Fibroblast of skin of left biceps (primary cell): ENCODE results near the gene UBE2D2.
"Not testable (repeated sequence)": the region's sequence is repeated elsewhere in the genome, so short reads cannot be mapped to it uniquely, and the experiment has no call there.

Source experiments
- DNase-seq, 2 experiments: peaks; one replicate each; pipeline ENCODE4 v3.0.0-alpha.2; 2013; ENCODE audit warnings: low read depth in 2 of 2

The UBE2D2 gene

GRCh38 chr5:139549162-139549894 lies 11.8 kb upstream of the UBE2D2 start:
- no peak for DNase-seq

- not testable (repeated sequence) for DNase-seq
Measured at GRCh38 chr5:139550051-139550872, 10.9 kb upstream of the UBE2D2 start.

DNA sequence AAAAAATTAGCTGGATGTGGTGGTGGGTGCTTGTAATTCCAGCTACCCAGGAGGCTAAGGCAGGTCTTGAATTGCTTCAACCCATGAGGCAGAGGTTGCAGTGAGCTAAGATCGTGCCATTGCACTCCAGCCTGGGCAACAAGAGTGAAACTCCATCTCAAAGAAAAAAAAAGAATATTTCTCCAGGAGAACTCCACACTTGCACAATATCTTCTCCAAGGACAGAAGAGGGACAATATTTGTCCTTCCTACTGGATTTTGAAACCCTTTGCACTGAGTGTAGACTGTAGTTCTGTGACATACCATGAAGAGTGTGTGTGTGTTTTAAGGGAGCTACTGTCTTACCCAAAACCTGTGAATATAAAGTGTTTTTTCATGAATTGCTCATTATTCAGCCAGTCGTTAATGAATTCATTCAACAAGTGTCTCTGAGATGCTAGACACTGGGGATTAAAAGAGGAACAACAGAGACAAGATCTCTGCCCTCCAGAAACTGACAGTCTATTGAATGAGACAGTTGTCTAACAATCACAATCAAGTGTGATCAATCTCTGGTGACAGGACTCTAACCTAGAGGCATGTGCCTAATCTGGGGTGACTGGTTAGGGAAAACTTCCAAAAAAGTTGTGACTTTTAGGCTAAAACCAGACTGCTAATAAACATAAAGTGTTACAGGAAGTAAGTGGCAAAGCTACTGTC lies 9.8 kb upstream of the UBE2D2 start:
- no peak for DNase-seq

- DNase-seq, result no peak
Measured at GRCh38 chr5:139552893-139553575, 8.1 kb upstream of the UBE2D2 start.

DNA sequence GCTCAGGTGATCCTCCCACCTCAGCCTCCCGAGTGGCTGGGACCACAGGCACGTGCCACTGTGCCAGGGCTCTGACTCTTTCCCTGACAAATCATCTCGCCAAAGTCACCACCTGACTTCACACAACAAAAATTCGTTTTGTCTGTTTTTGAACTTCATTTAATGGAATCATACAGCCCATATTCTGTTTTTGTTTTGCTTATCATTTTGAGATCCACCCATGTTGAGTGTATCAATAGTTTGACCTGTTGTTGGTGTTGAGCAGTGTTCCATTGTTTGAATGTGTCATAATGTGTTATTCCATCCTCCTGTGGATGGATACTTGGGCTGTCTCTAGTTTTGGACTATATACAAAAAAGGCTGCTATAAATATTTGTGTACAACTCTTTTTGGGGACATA lies 6.9 kb upstream of the UBE2D2 start:
- no peak for DNase-seq

DNA sequence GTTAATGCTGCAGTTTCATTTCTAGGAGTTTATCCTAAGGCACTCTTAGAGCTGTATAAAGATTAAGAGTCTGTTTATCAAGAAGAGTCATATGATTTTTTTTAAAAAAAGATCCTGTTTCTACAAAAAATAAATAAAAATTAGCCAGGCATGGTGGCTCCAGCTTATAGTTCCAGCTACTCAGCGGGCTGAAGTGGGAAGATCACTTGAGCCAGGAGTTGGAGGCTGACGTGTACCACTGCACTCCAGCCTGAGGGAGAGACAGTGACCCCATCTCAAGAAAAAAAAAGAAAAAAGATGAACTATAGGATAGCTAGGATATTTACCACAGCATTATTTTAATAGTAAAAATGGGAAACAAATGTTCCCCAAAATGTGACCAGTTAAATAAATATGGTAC lies 3.3 kb upstream of the UBE2D2 start:
- no peak for DNase-seq

GRCh38 chr5:139561655-139562451 lies 714 bp downstream of the UBE2D2 start:
- no peak for DNase-seq

- DNase-seq, result no peak
Measured at GRCh38 chr5:139562847-139563246, 1.7 kb downstream of the UBE2D2 start.

GRCh38 chr5:139565411-139566305 lies 4.5 kb downstream of the UBE2D2 start:
- DNase-seq, result no peak

GRCh38 chr5:139566611-139567010 lies 5.5 kb downstream of the UBE2D2 start:
- DNase-seq, result no peak

DNA sequence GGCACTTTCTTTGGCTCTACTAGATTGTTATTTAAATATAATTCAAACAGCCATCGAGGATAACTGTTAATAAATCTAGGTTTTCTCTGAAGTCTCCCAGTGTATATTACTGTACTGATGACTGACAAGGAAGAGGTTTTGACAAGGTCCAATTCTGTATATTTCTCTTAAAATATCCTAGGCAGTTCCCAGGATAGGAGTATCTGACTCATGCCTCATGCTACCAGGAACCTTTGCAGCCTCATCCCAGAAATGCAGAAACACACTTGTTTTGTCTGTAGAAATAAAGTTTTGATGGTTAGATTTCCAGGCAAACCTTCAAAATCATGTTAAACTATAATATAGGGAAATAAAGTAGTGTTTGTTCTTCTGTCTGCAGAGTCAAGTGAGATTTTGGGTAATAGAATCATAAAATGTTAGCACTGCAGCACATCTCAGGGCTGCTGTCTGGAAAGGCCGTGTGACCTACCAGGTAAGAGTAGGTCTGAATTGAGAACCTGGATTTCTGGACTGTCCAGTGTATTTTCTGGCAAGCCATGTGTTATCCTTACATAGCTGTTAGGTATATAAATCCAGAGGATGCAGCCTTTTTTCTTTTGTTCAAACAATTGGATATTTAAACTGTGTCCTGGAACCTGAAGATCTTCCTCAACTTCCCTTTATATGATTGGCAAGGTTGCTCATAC lies 8.3 kb downstream of the UBE2D2 start:
- no peak for DNase-seq

DNA sequence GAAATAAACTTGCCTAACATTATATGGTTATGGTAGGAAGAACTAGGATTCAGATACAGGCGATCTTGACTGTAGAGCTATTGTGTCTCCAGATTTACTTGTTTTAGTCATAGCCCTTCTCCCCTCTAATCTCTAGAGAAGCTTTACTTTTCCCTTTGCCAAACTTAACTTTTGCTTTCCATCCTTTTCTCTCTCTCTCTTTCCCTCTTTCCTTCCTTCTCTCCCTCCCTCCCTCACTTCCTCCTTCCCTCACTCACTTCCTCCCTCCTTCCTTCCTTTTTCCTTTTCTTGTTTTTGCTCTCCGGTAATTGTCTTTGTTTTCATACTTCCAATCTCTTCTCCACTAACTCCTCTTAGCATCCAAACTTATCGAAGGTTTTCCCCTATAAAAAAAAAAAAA lies 10.4 kb downstream of the UBE2D2 start:
- no peak for DNase-seq

DNA sequence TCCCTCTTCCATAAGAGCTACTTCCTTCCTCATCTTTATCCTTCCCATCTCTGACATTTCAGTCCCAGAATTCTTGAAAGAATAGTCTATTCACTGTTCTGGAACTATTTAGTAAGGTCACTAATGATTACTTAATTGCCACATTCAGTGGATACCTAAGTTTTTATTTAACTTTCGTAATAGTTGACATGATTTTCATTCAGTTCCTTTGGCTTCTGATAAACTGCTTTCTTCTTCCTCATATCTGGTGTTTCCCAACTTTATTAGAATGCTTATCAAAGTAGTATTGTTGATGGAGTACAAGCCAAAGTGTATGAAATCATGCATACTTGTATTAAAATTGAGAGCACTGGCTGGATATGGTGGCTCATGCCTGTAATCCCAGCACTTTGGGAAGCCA lies 10.8 kb downstream of the UBE2D2 start:
- no peak for DNase-seq

GRCh38 chr5:139574641-139575312 lies 13.6 kb downstream of the UBE2D2 start:
- no peak for DNase-seq

GRCh38 chr5:139575313-139575646 lies 14.1 kb downstream of the UBE2D2 start:
- DNase-seq, result no peak

DNA sequence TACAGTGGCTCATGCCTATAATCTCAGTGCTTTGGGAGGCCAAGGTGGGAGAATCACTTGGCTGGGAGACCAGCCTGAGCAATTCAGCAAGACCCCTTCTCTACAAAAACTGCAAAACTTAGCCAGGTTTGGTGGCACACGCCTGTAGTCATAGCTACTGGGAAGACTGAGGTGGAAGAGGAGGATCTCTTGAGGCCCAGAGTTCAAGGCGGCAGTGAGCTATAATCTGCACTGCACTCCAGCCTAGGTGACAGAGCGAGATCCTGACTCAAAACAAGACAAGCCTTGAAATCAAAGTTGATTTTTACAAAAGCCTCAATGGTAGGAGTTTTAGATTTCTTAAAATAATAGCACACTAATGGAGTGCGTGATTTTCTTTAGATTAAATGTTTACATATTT lies 14.6 kb downstream of the UBE2D2 start:
- no peak for DNase-seq

- DNase-seq, result no peak
Measured at GRCh38 chr5:139577689-139578290, 16.7 kb downstream of the UBE2D2 start.

GRCh38 chr5:139578325-139578724 lies 17.2 kb downstream of the UBE2D2 start:
- no peak for DNase-seq

DNA sequence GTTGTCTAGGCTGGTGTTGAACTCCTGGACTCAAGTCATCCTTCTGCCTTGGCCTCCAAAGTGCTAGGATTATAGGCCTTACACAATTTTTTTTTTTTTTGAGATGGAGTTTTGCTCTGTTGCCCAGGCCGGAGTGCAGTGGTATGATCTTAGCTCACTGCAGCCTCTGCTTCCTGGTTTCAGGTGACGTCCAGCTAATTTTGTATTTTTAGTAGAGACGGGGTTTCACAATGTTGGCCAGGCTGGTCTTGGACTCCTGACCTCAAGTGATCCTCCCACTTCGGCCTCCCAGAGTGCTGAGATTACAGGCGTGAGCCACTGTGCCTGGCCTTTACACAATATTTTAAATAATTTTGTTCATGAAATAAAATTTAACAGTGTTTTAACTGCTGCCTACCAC lies 21.0 kb downstream of the UBE2D2 start:
- not testable (repeated sequence) for DNase-seq
